Stomach smooth muscle (tissue), 2 donors: ENCODE data around the gene TRAPPC5.

ENCODE experiments used
- H3K27ac ChIP-seq: one replicate; pipeline ENCODE4 v1.7.0; 2013; ENCODE audit warnings: mild to moderate bottlenecking, low read length, inconsistent platforms
- H3K27me3 ChIP-seq, 2 donors: one replicate each; pipeline ENCODE4 v1.7.0; 2013; ENCODE audit warnings: low read length in 2 of 2; ENCODE audit not compliant: insufficient read depth in 2 of 2, control insufficient read depth in 1 of 2
- H3K36me3 ChIP-seq, 2 donors: one replicate each; pipeline ENCODE4 v1.7.0; 2013; ENCODE audit warnings: low read length in 2 of 2; ENCODE audit not compliant: control insufficient read depth in 2 of 2, insufficient read depth in 2 of 2
- H3K4me1 ChIP-seq: one replicate; pipeline ENCODE4 v1.7.0; 2013; ENCODE audit warnings: low read length; ENCODE audit not compliant: control insufficient read depth, insufficient read depth
- H3K4me3 ChIP-seq, 2 donors: one replicate each; pipeline ENCODE4 v1.7.0; 2013; ENCODE audit warnings: low read length in 2 of 2
- H3K9ac ChIP-seq, 2 donors: one replicate each; pipeline ENCODE4 v1.7.0; 2013; ENCODE audit warnings: low read length in 2 of 2, mild to moderate bottlenecking in 1 of 2
- H3K9me3 ChIP-seq, 2 donors: one replicate each; pipeline ENCODE4 v1.7.0; 2013; ENCODE audit warnings: low read length in 2 of 2; ENCODE audit not compliant: control insufficient read depth in 2 of 2
- donor health status: healthy.
- donor health status: Pancreatic carcinoma.

TRAPPC5 gene

GRCh38 chr19:7647156-7647555 lies 33.5 kb upstream of the TRAPPC5 start:
- Histone ChIP-seq H3K9me3 (no peaks in the 10 kb centered on the region), H3K4me3 (no peak overlapping the region), H3K36me3 (no peaks in the 10 kb centered on the region), H3K4me1 (no peaks in the 10 kb centered on the region), H3K9ac (no peak overlapping the region), H3K27me3 (peaks cover 11 to 18% of the 10 kb centered on the region in 2 donors), H3K27ac (no peak overlapping the region)

- Histone ChIP-seq H3K9ac (no peak overlapping the region), H3K9me3 (no peaks in the 10 kb centered on the region), H3K4me1 (no peaks in the 10 kb centered on the region), H3K27ac (no peak overlapping the region), H3K4me3 (no peak overlapping the region), H3K27me3 (peaks cover 11 to 20% of the 10 kb centered on the region in 2 donors), H3K36me3 (no peaks in the 10 kb centered on the region)
These were observed 32.2 kb upstream of the TRAPPC5 start for GRCh38 chr19:7648265-7649014.

GRCh38 chr19:7650148-7650547 lies 30.5 kb upstream of the TRAPPC5 start:
- Histone ChIP-seq H3K36me3 (no peaks in the 10 kb centered on the region), H3K27me3 (peaks cover 11 to 17% of the 10 kb centered on the region in 2 donors), H3K4me3 (no peak overlapping the region), H3K27ac (no peak overlapping the region), H3K4me1 (no peaks in the 10 kb centered on the region), H3K9me3 (no peaks in the 10 kb centered on the region), H3K9ac (no peak overlapping the region)

GRCh38 chr19:7652061-7652641 lies 28.5 kb upstream of the TRAPPC5 start:
- Histone ChIP-seq H3K4me1 (no peaks in the 10 kb centered on the region), H3K36me3 (no peaks in the 10 kb centered on the region), H3K4me3 (peak overlapping the region; percentile 54 to 58), H3K9ac (no peak overlapping the region), H3K27me3 (peaks cover 6 to 11% of the 10 kb centered on the region in 2 donors), H3K27ac (no peak overlapping the region), H3K9me3 (no peaks in the 10 kb centered on the region)

GRCh38 chr19:7654401-7654800 lies 26.2 kb upstream of the TRAPPC5 start:
- Histone ChIP-seq H3K36me3 (no peaks in the 10 kb centered on the region), H3K27me3 (peaks cover 6 to 7% of the 10 kb centered on the region in 2 donors), H3K27ac (no peak overlapping the region), H3K4me3 (no peak overlapping the region), H3K4me1 (no peaks in the 10 kb centered on the region), H3K9ac (no peak overlapping the region), H3K9me3 (no peaks in the 10 kb centered on the region)

- Histone ChIP-seq H3K27ac (no peak overlapping the region), H3K27me3 (peaks cover 2 to 4% of the 10 kb centered on the region in 2 donors), H3K4me3 (no peak overlapping the region), H3K4me1 (no peaks in the 10 kb centered on the region), H3K9ac (no peak overlapping the region), H3K36me3 (no peaks in the 10 kb centered on the region), H3K9me3 (no peaks in the 10 kb centered on the region)
These were observed 25.1 kb upstream of the TRAPPC5 start for GRCh38 chr19:7655581-7655980.

GRCh38 chr19:7657131-7657751 lies 23.4 kb upstream of the TRAPPC5 start:
- H3K27me3 ChIP-seq = peaks cover 0 to 1% of the 10 kb centered on the region in 2 donors
- no peaks in the 10 kb centered on the region for H3K4me1 ChIP-seq
- no peaks in the 10 kb centered on the region for H3K36me3 ChIP-seq
- no peak overlapping the region for H3K9ac ChIP-seq
- H3K27ac ChIP-seq = no peak overlapping the region
- no peaks in the 10 kb centered on the region for H3K9me3 ChIP-seq
- no peak overlapping the region for H3K4me3 ChIP-seq

- Histone ChIP-seq H3K4me1 (no peaks in the 10 kb centered on the region), H3K4me3 (no peak overlapping the region), H3K9ac (no peak overlapping the region), H3K9me3 (no peaks in the 10 kb centered on the region), H3K27me3 (no peaks in the 10 kb centered on the region), H3K27ac (no peak overlapping the region), H3K36me3 (no peaks in the 10 kb centered on the region)
These were observed 22.4 kb upstream of the TRAPPC5 start for GRCh38 chr19:7658219-7658686.

- Histone ChIP-seq H3K27me3 (peaks cover 0 to 2% of the 10 kb centered on the region in 2 donors), H3K27ac (no peak overlapping the region)
These were observed 18.7 kb upstream of the TRAPPC5 start for GRCh38 chr19:7661744-7662538.

GRCh38 chr19:7662657-7663056 lies 18.0 kb upstream of the TRAPPC5 start:
- Histone ChIP-seq H3K36me3 (no peaks in the 10 kb centered on the region), H3K9ac (no peak overlapping the region), H3K4me3 (no peak overlapping the region), H3K9me3 (no peaks in the 10 kb centered on the region), H3K27me3 (peaks cover 0 to 2% of the 10 kb centered on the region in 2 donors), H3K27ac (no peak overlapping the region), H3K4me1 (no peaks in the 10 kb centered on the region)

More at GRCh38 chr19:7661744-7662538, 18.7 kb upstream of the TRAPPC5 start:
- no peaks in the 10 kb centered on the region for H3K36me3 ChIP-seq
- H3K9me3 ChIP-seq = no peaks in the 10 kb centered on the region
- H3K4me3 ChIP-seq = no peak overlapping the region
- no peak overlapping the region for H3K9ac ChIP-seq
- no peaks in the 10 kb centered on the region for H3K4me1 ChIP-seq
